ENCODE measurements around the gene TIMP2. TPM values are rescaled to one million over a fixed set of nuclear protein-coding genes. Genes with fewer than 3 reads are reported as not detected.
A peak's percentile ranks its signal among the peaks of the same experiment; 100 is the strongest.

The TIMP2 gene
- total and polyA plus RNA-seq, 2 of the 13 experiments (the other 11 are each of a cell fraction or from before 2014, with no cell fraction given), result 3.8 to 8.5 TPM

DNA sequence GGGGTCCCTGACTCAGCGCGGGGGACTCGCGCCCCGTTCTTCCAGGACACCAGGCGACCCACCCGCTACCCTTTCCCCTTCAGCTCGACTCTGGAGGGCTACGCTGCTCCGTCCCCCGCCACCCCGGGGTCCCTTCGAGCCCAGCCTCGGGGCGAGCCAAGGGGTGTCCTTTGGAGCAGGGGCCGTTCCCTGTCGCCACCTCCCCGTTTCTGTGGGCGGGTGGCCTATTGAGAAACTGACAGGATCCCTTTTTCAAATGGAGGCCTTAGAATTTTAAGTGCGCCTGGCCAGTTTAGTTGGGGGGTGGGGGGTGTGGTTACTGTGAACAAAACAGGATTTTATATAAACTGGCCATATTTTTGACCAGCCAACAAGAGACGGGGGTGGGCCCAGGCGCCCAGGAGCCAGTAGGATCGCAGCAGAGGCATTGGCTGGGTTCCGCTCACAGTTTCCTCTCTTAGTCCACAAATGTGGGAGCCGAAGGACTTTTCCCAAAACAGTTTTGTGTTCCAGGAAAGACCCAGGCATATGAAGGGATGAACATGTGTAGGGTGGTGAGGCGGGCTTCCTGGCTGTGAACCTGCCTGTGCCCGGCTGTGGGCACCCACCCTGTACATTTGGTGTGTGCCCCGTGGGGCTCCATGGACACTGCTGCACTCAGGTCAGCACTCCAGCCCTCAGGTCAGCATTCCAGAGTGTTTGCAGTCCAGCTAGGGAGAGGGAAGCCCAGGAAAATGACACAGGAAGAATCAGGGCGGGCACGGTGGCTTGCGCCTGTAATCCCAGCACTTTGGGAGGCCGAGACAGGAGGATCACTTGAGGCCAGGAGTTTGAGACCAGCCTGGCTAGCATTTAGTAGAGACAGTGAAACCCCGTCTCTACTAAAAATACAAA, 722 bp upstream of the TIMP2 start (continued):
- TF ChIP-seq CHD4 (IDR thresholded peaks at IDR 0.05; ENCODE audit: borderline replicate concordance, low read length) (no peak), ZNF317 (CRISPR knock-in tag; IDR thresholded peaks at IDR 0.05) (0 out of 2 replicates have a peak, but pooled peaks have one; percentile 46), ZSCAN30 (CRISPR knock-in tag; IDR thresholded peaks at IDR 0.05) (no peak), KDM5B (CRISPR knock-in tag; IDR thresholded peaks at IDR 0.05; ENCODE audit: borderline replicate concordance) (peak; percentile 33; the same call in 1 of the 2 replicates), SMYD3 (CRISPR knock-in tag; IDR thresholded peaks at IDR 0.05) (no peak), CAMTA2 (CRISPR knock-in tag; IDR thresholded peaks at IDR 0.05; ENCODE audit: borderline replicate concordance) (no peak), CC2D1A (CRISPR knock-in tag; IDR thresholded peaks at IDR 0.05) (no peak), SOX6 (IDR thresholded peaks at IDR 0.05) (no peak), SOX6 (CRISPR knock-in tag; IDR thresholded peaks at IDR 0.05) (no peak), SP5 (CRISPR knock-in tag; IDR thresholded peaks at IDR 0.05; ENCODE audit: borderline replicate concordance, low read depth) (no peak), ONECUT2 (CRISPR knock-in tag; IDR thresholded peaks at IDR 0.05) (no peak), HES4 (CRISPR knock-in tag; IDR thresholded peaks at IDR 0.05; ENCODE audit: borderline replicate concordance) (no peak), ZBTB38 (CRISPR knock-in tag; IDR thresholded peaks at IDR 0.05) (peak; percentile 57), KDM3A (CRISPR knock-in tag; IDR thresholded peaks at IDR 0.05; ENCODE audit: low read depth) (no peak), YY1 (IDR thresholded peaks at IDR 0.05; ENCODE audit: insufficient read depth, insufficient replicate concordance, low read depth, low read length) (no peak), RELA (CRISPR knock-in tag; IDR thresholded peaks at IDR 0.05) (no peak), MZF1 (CRISPR knock-in tag; IDR thresholded peaks at IDR 0.05; ENCODE audit: borderline replicate concordance) (no peak), ZNF629 (CRISPR knock-in tag; conservative IDR thresholded peaks at IDR 0.05) (no peak)
- TF ChIP-seq, protein P1, sequence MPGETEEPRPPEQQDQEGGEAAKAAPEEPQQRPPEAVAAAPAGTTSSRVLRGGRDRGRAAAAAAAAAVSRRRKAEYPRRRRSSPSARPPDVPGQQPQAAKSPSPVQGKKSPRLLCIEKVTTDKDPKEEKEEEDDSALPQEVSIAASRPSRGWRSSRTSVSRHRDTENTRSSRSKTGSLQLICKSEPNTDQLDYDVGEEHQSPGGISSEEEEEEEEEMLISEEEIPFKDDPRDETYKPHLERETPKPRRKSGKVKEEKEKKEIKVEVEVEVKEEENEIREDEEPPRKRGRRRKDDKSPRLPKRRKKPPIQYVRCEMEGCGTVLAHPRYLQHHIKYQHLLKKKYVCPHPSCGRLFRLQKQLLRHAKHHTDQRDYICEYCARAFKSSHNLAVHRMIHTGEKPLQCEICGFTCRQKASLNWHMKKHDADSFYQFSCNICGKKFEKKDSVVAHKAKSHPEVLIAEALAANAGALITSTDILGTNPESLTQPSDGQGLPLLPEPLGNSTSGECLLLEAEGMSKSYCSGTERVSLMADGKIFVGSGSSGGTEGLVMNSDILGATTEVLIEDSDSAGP (CRISPR knock-in tag; IDR thresholded peaks at IDR 0.05; ENCODE audit: borderline replicate concordance), result peak; percentile 42; the same call in 1 of the 2 replicates
- TF ChIP-seq, protein P2, sequence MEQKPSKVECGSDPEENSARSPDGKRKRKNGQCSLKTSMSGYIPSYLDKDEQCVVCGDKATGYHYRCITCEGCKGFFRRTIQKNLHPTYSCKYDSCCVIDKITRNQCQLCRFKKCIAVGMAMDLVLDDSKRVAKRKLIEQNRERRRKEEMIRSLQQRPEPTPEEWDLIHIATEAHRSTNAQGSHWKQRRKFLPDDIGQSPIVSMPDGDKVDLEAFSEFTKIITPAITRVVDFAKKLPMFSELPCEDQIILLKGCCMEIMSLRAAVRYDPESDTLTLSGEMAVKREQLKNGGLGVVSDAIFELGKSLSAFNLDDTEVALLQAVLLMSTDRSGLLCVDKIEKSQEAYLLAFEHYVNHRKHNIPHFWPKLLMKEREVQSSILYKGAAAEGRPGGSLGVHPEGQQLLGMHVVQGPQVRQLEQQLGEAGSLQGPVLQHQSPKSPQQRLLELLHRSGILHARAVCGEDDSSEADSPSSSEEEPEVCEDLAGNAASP (CRISPR knock-in tag; IDR thresholded peaks at IDR 0.05; ENCODE audit: borderline replicate concordance), result no peak
- TF ChIP-seq, protein P3, sequence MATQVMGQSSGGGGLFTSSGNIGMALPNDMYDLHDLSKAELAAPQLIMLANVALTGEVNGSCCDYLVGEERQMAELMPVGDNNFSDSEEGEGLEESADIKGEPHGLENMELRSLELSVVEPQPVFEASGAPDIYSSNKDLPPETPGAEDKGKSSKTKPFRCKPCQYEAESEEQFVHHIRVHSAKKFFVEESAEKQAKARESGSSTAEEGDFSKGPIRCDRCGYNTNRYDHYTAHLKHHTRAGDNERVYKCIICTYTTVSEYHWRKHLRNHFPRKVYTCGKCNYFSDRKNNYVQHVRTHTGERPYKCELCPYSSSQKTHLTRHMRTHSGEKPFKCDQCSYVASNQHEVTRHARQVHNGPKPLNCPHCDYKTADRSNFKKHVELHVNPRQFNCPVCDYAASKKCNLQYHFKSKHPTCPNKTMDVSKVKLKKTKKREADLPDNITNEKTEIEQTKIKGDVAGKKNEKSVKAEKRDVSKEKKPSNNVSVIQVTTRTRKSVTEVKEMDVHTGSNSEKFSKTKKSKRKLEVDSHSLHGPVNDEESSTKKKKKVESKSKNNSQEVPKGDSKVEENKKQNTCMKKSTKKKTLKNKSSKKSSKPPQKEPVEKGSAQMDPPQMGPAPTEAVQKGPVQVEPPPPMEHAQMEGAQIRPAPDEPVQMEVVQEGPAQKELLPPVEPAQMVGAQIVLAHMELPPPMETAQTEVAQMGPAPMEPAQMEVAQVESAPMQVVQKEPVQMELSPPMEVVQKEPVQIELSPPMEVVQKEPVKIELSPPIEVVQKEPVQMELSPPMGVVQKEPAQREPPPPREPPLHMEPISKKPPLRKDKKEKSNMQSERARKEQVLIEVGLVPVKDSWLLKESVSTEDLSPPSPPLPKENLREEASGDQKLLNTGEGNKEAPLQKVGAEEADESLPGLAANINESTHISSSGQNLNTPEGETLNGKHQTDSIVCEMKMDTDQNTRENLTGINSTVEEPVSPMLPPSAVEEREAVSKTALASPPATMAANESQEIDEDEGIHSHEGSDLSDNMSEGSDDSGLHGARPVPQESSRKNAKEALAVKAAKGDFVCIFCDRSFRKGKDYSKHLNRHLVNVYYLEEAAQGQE (IDR thresholded peaks at IDR 0.05; ENCODE audit: borderline replicate concordance in 1 of 2, low read depth in 1 of 2, low read length in 2 of 2), result no peak; a peak in 1 of 4 replicates
